GM10266 (cell line): ENCODE measurements around the gene IRAK1.

Source experiments
- DNase-seq: peaks from one replicate; pipeline ENCODE4 v3.0.0; 2012; ENCODE audit errors: extremely low spot score
- TF ChIP-seq, protein P1 (sequence below): IDR thresholded peaks from 2 replicates; pipeline ENCODE4 v1.5.1; 2012; ENCODE audit warnings: mild to moderate bottlenecking, low read depth; ENCODE audit not compliant: control insufficient read depth, insufficient read depth; ENCODE audit errors: missing control alignments

Gene IRAK1

DNA sequence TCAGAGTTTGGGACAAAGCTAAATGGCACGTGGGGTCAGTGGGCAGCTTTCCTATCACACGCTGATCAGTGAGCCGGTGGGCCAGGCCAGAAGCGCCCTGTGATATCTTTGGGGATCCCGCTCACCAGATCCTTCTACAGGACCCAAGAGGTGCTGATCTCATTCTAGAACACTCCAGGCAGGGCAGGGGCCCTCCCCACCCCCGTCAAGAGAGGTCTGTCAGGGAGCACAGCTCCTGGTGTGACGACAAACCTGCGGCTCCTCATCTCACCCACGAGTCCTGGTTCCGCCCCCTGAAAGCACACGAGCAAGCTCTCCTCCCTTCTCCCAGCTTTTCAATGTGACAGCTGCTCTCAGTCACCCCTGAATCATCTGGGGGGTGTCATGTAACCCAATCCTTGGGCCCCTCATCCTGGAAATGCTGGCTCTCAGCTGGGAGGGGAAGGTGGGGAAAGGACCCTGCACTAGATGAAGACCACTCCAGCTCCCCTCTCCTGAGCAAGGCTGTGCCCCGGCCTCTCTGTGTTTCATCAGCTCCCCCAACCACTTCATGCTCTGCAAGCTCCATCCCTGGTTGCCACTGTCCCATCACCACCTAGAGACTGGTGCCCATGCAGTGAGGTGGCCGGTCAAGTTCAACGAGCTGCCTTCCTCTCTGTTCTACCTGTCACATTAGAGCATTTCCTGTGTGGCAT is 52.7 kb downstream of the IRAK1 start:
- TF ChIP-seq, protein P1, sequence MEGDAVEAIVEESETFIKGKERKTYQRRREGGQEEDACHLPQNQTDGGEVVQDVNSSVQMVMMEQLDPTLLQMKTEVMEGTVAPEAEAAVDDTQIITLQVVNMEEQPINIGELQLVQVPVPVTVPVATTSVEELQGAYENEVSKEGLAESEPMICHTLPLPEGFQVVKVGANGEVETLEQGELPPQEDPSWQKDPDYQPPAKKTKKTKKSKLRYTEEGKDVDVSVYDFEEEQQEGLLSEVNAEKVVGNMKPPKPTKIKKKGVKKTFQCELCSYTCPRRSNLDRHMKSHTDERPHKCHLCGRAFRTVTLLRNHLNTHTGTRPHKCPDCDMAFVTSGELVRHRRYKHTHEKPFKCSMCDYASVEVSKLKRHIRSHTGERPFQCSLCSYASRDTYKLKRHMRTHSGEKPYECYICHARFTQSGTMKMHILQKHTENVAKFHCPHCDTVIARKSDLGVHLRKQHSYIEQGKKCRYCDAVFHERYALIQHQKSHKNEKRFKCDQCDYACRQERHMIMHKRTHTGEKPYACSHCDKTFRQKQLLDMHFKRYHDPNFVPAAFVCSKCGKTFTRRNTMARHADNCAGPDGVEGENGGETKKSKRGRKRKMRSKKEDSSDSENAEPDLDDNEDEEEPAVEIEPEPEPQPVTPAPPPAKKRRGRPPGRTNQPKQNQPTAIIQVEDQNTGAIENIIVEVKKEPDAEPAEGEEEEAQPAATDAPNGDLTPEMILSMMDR, result no peak
- DNase-seq, result no peak

DNA sequence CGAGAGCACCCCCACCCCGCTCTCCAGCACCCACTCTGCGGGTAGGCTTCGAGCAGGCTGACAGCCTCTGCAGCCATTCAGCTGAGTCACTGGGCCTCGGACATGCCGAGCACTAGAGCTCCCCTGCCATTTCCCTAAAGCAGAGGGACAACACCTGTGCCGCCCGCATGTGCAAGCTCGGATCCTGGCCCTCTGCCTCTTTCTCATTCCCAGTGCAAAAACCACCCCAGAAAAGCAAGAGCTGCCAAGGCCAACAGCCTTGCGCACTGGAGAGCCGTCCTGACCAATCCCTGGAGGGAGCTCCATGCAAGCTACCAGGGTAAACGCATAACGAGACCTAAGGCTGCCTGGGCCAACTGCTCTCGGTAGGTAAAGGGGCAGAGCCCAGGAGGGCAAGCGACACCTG is 53.4 kb downstream of the IRAK1 start:
- TF ChIP-seq, protein P1, result no peak
- DNase-seq, result no peak

DNA sequence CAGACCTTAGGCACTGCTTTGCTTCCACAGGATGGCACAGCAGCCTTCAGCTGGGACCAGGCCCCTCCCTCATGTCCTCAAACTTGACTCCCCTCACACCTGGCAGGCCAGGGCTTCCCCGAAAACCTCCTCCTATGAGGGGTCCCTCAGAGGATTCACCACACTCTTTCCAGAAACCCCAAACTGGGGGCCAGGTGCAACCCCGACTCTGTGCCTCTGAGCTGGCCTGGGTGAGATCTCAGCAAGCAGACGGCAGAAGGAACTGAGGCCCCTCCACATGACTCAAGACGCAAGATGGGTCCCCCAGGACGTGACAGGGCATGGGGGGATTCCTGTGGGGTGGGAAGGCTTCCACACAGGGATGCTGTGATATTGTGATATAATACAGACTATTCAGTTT is 54.3 kb downstream of the IRAK1 start:
- TF ChIP-seq, protein P1, result no peak
- no peak for DNase-seq

DNA sequence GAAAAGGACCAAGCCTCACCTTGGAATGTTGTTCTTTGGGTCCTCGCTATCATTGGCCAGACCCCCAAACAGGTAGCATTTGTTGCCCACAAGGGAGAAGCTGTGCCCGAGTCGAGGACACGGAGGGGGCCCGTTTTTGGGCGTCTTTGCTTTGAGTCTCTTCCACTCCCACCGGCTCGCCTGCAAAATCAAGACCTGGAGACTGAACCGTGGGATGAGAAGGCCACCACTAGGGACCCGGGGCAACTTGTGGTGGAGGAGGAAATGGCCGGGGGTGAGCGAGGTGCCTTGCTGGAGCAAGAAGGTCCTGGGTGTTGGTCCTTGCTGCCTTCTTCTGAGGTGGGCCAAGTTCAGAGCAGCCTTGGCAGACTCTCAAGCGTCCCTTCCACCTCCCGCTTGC is 55.6 kb downstream of the IRAK1 start:
- DNase-seq, result no peak
- TF ChIP-seq, protein P1, result no peak

DNA sequence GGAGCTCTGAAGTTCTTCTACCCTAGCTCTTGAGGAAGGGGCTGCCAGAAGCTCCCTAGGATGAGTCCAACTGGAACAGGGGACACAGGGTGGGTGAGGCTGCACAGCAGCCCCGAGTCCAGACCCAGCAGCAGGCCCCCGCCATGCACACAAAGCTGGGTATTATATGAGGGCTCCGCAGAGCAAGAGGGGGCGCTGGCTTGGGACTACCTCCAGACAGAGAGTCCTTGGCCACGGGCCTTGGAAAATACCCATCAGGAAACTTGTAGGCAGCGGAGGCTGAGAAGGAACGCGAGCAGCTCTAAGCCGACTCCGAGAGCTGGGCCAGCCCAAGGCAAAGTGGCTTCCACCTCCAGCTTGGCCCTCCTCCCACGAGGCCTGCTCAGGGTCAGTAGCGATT is 56.2 kb downstream of the IRAK1 start:
- DNase-seq, result no peak
- TF ChIP-seq, protein P1, result no peak

DNA sequence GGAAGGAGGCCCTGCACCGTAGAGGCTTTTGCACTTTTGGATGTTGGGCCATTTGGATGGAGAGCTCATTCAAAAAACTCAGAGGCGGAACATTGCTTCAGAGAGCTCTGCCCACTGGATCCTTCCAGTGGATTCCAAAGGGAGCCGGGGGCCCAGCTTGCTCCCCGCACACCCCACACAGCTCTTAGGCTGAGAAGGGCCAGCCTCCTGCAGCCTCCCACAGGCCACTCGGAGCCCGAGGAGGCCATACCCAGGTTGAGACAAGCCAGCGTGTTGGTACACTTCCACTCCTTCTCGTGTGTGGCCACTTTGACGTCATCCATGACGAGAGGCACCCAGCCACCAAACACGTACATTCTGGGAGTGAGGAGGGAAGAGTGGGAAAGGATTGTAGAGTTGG is 58.4 kb downstream of the IRAK1 start:
- TF ChIP-seq, protein P1, result no peak
- no peak for DNase-seq

DNA sequence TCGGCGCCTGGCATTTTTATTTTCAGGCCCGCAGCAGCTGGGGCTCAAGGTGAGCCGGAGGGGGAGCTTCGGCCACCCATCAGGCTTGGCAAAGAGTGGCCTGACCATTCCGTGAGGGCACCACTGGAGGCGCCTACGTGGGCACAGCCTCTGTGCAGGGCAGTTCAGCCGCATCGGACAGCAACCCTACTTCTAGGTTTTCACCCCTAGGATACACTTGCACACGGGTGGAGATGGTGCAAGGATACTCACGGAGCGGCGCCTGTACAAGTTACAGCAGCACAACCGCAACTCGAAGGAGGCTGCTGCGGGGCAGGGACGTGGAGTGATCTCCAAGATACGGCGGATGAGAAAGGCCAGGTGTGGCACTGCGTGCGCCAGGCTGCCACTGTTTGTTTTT is 58.9 kb downstream of the IRAK1 start:
- no peak for DNase-seq
- TF ChIP-seq, protein P1, result no peak
